ENCODE measurements around the gene SH3PXD2A. TPM values are rescaled to one million over a fixed set of nuclear protein-coding genes. Genes with fewer than 3 reads are reported as not detected.

The SH3PXD2A gene
- total and polyA plus RNA-seq, 9 of the 15 experiments (the other 6 are each of a cell fraction or from before 2014, with no cell fraction given), result 0.41 to 9.3 (median 2.5) TPM

GRCh38 chr10:103855852-103856796 lies 748 bp upstream of the SH3PXD2A start (continued):
- TF ChIP-seq ID3 (CRISPR knock-in tag; IDR thresholded peaks at IDR 0.05) (no peak), ID3 (tag; IDR thresholded peaks at IDR 0.05) (no peak), MGA (IDR thresholded peaks at IDR 0.05) (no peak)

Measured in K562 (cell line).